ENCODE measurements around the gene GRIN1. TPM values are rescaled to one million over a fixed set of nuclear protein-coding genes. Genes with fewer than 3 reads are reported as not detected.

The GRIN1 gene
- total and polyA plus RNA-seq, 2 donors (not counting 3 experiments of a cell fraction or from before 2014, with no cell fraction given) = not detected

- H3K9me3 ChIP-seq (replicated peaks; ENCODE audit: control insufficient read depth, insufficient read depth, low read length) = no peaks in the 10 kb centered on the region
- no TSS peak for BruUV-seq (replicated peaks)
- dilution Hi-C loops (cut with MboI; ENCODE audit: extremely low pct_ligation_motif_present, low sequenced_read_pairs) = no loop called here
- H3K27me3 ChIP-seq (ENCODE audit: control insufficient read depth in 2 of 2, insufficient read depth in 2 of 2, low read length in 2 of 2) = no peaks in the 10 kb centered on the region
- H3K4me3 ChIP-seq (replicated peaks in 1 of 3; ENCODE audit: insufficient read depth in 1 of 3, low read depth in 1 of 3, low read length in 3 of 3) = peak overlapping the region in 1 of 3 experiments; percentile 17
- POLR2A ChIA-PET = no interaction called here
- FAIRE-seq = peak; percentile 44
- no peak for DNase-seq (ENCODE audit: low read depth, low spot score)
- H3K9ac ChIP-seq (replicated peaks; ENCODE audit: extremely low read depth, insufficient read depth, low read length) = no peak overlapping the region
- intact Hi-C loops (cut with micrococcal nuclease) = no loop called here
- H2AFZ ChIP-seq (ENCODE audit: low read depth, low read length) = no peak overlapping the region
- no peaks in the 10 kb centered on the region for H3K9me1 ChIP-seq (replicated peaks; ENCODE audit: control insufficient read depth, extremely low read depth, insufficient read depth, low read length)
- H3K36me3 ChIP-seq (ENCODE audit: control insufficient read depth in 2 of 2, extremely low read depth in 1 of 2, insufficient read depth in 2 of 2, low read length in 2 of 2) = no peaks in the 10 kb centered on the region
- H3K4me2 ChIP-seq (ENCODE audit: insufficient read depth, low read length) = peak overlapping the region; percentile 68
- no peaks in the 10 kb centered on the region for H4K20me1 ChIP-seq (replicated peaks; ENCODE audit: control insufficient read depth, extremely low read depth, insufficient read depth, low read length)
- CTCF ChIA-PET = interaction anchor here (1.0 to 1.6 kb wide), 4 partner anchors 24 to 110 kb away, joined by 3 to 6 read pairs (median 4); partner anchors contain the start of gene RNF224
- peak overlapping the region; percentile 38 for H3K27ac ChIP-seq (ENCODE audit: insufficient read depth, low read depth, low read length)
- peaks cover 20% of the 10 kb centered on the region for H3K79me2 ChIP-seq (ENCODE audit: control insufficient read depth, insufficient read depth, low read length)
- H3K4me1 ChIP-seq (ENCODE audit: control insufficient read depth, extremely low read depth, insufficient read depth, low read length) = peaks cover 26% of the 10 kb centered on the region
- TF ChIP-seq POLR2A (IDR thresholded peaks at IDR 0.05; ENCODE audit: low read depth, low read length) = no peak
- no peak for TF ChIP-seq CTCF (IDR thresholded peaks at IDR 0.05; ENCODE audit: extremely low read depth in 1 of 2, insufficient read depth in 1 of 2, low read depth in 1 of 2, low read length in 2 of 2)
- no peak for TF ChIP-seq MYC (IDR thresholded peaks at IDR 0.05; ENCODE audit: low read depth, low read length)
- no peak for TF ChIP-seq JUN (IDR thresholded peaks at IDR 0.05; ENCODE audit: borderline replicate concordance, insufficient read depth, insufficient read length, low read depth)
- no peak for TF ChIP-seq MAX (IDR thresholded peaks at IDR 0.05; ENCODE audit: insufficient read depth, insufficient read length)
- TF ChIP-seq FOS (IDR thresholded peaks at IDR 0.05; ENCODE audit: borderline replicate concordance, insufficient read depth, low read length) = no peak
- no peak for TF ChIP-seq EZH2 (IDR thresholded peaks at IDR 0.05; ENCODE audit: borderline replicate concordance, low read depth, low read length, severe bottlenecking)
- TF ChIP-seq GATA2 (IDR thresholded peaks at IDR 0.05; ENCODE audit: insufficient read depth, insufficient read length, low read depth, low read length) = no peak
- TF ChIP-seq POLR2AphosphoS5 (IDR thresholded peaks at IDR 0.05; ENCODE audit: insufficient read depth, low read depth, low read length) = no peak
Measured at GRCh38 chr9:137126786-137127185, 12.2 kb upstream of the GRIN1 start.
